GM21723 (cell line): ENCODE data around the gene MEF2A.

Experiments used
- ATAC-seq: cut with Tn5 transposase; IDR thresholded peaks from one replicate; pipeline ENCODE4 v1.9.1; 2021; ENCODE audit warnings: mild to moderate bottlenecking, moderate library complexity; ENCODE audit not compliant: unreplicated experiment

The MEF2A gene

DNA sequence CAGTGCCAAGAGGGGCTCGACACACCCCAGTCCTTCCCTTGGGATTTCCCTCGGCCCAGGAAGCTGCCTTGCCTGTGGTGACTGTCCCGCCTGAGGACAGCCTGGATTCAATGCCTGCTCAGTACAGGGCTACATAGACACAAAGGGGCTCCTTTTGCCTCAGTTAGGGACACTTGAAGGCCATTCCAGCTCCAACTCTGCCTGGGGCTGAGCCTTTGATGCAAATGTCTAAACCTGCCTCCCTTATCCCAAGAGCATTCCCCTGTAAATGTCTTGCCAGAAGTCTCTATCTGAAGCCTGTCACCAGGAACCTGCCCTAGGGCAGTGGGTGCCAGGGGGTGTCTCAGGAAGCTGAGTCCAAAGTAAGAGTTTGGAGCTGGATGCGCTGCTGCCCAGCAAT is 186.8 kb downstream of the MEF2A start:
- ATAC-seq = no peak

DNA sequence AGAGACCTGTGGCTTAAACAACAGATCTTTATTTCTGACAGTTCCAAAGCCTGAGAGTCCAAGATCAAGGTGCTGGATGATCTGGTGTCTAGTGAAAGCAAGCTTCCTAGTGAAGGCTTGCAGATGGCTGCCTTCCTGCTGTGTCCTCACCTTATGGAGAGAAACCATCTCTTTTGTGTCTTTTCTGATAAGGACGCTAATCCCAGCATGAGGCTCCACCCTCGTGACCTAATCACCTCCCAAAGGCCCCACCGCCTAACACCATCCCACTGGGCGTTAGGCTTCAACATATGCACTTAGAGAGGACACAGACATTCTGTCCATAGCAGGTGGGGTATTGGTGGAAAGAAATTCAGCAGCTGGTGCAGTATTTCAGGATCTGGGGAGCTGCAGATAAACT is 187.3 kb downstream of the MEF2A start:
- ATAC-seq = no peak

- peak; percentile 96 for ATAC-seq
These were observed 190.1 kb downstream of the MEF2A start for GRCh38 chr15:99755692-99756409.

DNA sequence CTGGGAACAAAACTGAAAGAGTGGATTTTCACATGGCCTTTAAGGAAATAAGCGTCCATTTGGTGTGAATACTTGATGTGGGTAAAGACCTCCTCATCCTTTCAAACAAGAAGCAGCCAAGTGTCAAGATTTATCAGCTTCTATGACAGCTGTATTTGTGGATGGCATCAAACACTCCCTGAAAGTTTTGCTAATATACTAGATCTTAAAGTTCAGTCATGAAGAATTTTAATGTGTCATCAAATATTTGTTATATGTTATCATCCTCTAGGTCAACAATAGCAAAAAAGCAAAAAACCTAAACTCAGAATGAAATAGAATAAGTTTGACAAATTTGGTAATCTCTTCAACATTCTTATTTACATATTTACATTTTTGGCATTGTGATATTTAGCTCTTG is 196.5 kb downstream of the MEF2A start:
- ATAC-seq = no peak

DNA sequence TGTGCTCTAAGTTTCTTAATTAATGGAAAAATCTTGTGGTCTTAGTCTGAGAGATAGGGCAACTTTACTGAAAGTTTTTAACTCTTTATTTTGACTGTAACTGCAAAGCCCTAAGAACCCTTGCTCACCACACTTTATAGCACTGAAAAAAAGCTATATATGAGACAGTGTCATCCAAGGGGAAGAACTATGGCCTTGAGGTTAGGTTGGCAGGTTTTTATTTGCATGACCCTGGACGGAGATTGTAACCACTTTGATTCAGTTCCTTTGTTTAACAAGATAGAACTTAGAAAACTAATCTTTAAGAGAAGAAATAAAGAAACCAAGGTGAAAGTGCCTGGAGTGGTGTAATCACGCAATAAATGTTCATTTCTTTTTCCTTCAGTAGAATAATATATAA is 198.0 kb downstream of the MEF2A start:
- ATAC-seq = no peak

DNA sequence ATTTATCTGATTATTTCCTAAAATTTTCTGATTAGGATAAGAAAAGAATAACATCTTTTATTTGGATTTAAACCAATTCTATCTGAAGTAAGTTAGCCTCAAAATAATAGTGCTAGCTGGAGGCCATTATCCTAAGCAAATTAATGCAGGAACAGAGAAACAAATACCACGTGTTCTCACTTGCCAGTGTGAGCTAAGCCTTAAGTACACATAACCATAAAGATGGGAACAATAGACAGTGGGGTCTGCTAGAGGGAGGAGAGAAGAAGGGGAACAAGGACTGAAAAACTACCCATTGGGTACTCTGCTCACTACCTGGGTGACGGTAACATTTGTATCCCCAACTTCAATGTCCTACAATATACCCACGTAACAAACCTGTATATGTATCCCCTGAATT is 198.7 kb downstream of the MEF2A start:
- no peak for ATAC-seq
